NK-92 treated with Interleukin-12 subunit alpha and Interleukin-12 subunit beta, amount 100 ng/mL, for 24 hours (cell line): ENCODE measurements around the gene MRPS7.

Source experiments
- DNase-seq: peaks from one replicate; lab custom pipeline; 2025; lab: John Stamatoyannopoulos, UW

MRPS7 gene

GRCh38 chr17:75313941-75314551 is 52.4 kb downstream of the MRPS7 start:
- DNase-seq = no peak

- DNase-seq = no peak
These were observed 54.0 kb downstream of the MRPS7 start for GRCh38 chr17:75315541-75316243.
